NCI-H187 treated with DMSO at 0.1 percent for 48 hours (cell line): Measurements from ENCODE around the gene DUOXA2.
"Not testable (repeated sequence)": the region's sequence is repeated elsewhere in the genome, so short reads cannot be mapped to it uniquely, and the experiment has no call there.

Source experiments
- DNase-seq: peaks from one replicate; lab custom pipeline; 2025; lab: John Stamatoyannopoulos, UW

DUOXA2 gene

GRCh38 chr15:45095661-45096060 is 18.5 kb upstream of the DUOXA2 start:
- DNase-seq = no peak

GRCh38 chr15:45097466-45097865 is 16.7 kb upstream of the DUOXA2 start:
- no peak for DNase-seq

GRCh38 chr15:45099549-45100165 is 14.5 kb upstream of the DUOXA2 start:
- DNase-seq = no peak

- no peak for DNase-seq
Measured at GRCh38 chr15:45100884-45101625, 13.1 kb upstream of the DUOXA2 start.

GRCh38 chr15:45101749-45102148 is 12.4 kb upstream of the DUOXA2 start:
- DNase-seq = no peak

GRCh38 chr15:45102226-45102625 is 11.9 kb upstream of the DUOXA2 start:
- no peak for DNase-seq

- not testable (repeated sequence) for DNase-seq
Measured at GRCh38 chr15:45104170-45104569, 10.0 kb upstream of the DUOXA2 start.

GRCh38 chr15:45105586-45105985 is 8.5 kb upstream of the DUOXA2 start:
- DNase-seq = no peak

- no peak for DNase-seq
Measured at GRCh38 chr15:45106002-45106790, 7.9 kb upstream of the DUOXA2 start.

- no peak for DNase-seq
Measured at GRCh38 chr15:45107941-45108630, 6.0 kb upstream of the DUOXA2 start.

GRCh38 chr15:45110256-45110820 is 3.8 kb upstream of the DUOXA2 start:
- no peak for DNase-seq

GRCh38 chr15:45111390-45112142 is 2.6 kb upstream of the DUOXA2 start:
- no peak for DNase-seq

GRCh38 chr15:45112143-45112590 is 2.0 kb upstream of the DUOXA2 start:
- no peak for DNase-seq

GRCh38 chr15:45112591-45113379 is 1.3 kb upstream of the DUOXA2 start:
- no peak for DNase-seq

GRCh38 chr15:45113380-45113990 is 641 bp upstream of the DUOXA2 start:
- no peak for DNase-seq

GRCh38 chr15:45114751-45115085 is 592 bp downstream of the DUOXA2 start:
- DNase-seq = no peak

- no peak for DNase-seq
Measured at GRCh38 chr15:45115312-45115820, 1.2 kb downstream of the DUOXA2 start.

GRCh38 chr15:45116006-45116481 is 1.9 kb downstream of the DUOXA2 start:
- no peak for DNase-seq

- no peak for DNase-seq
Measured at GRCh38 chr15:45116482-45117307, 2.6 kb downstream of the DUOXA2 start.
